GM18868 (cell line): ENCODE results near the gene ZNF639.
A peak's percentile ranks its signal among the peaks of the same experiment; 100 is the strongest.

Source experiments
- ATAC-seq: cut with Tn5 transposase; IDR thresholded peaks from one replicate; pipeline ENCODE4 v1.9.1; 2021; ENCODE audit warnings: mild to moderate bottlenecking, moderate library complexity; ENCODE audit not compliant: unreplicated experiment

The ZNF639 gene

GRCh38 chr3:179309225-179310078, 13.4 kb upstream of the ZNF639 start:
- peak; percentile 95 for ATAC-seq

GRCh38 chr3:179318876-179319275, 4.0 kb upstream of the ZNF639 start:
- no peak for ATAC-seq

GRCh38 chr3:179321668-179322285, 1.1 kb upstream of the ZNF639 start:
- no peak for ATAC-seq

GRCh38 chr3:179323197-179324110, 623 bp downstream of the ZNF639 start:
- peak; percentile 38 for ATAC-seq

GRCh38 chr3:179324270-179324754, 1.5 kb downstream of the ZNF639 start:
- no peak for ATAC-seq

GRCh38 chr3:179330438-179330837, 7.6 kb downstream of the ZNF639 start:
- no peak for ATAC-seq

- ATAC-seq, result no peak
These were observed 9.4 kb downstream of the ZNF639 start for GRCh38 chr3:179332240-179332639.

- no peak for ATAC-seq
These were observed 10.3 kb downstream of the ZNF639 start for GRCh38 chr3:179333084-179333483.

GRCh38 chr3:179336345-179336929, 13.6 kb downstream of the ZNF639 start:
- no peak for ATAC-seq

- peak; percentile 87 for ATAC-seq
These were observed 24.7 kb downstream of the ZNF639 start, which contains the start of gene MFN1 for GRCh38 chr3:179347345-179348194. Gene MFN1, plus strand, starts transcription at chr3:179347709. Its CDS starts 1,143 bp downstream, at chr3:179348852.

- peak; percentile 75 for ATAC-seq
These were observed 25.6 kb downstream of the ZNF639 start for GRCh38 chr3:179348325-179349013.

GRCh38 chr3:179355996-179356395, 33.2 kb downstream of the ZNF639 start:
- ATAC-seq, result no peak

GRCh38 chr3:179363332-179363731, 40.5 kb downstream of the ZNF639 start:
- no peak for ATAC-seq

GRCh38 chr3:179369621-179370020, 46.8 kb downstream of the ZNF639 start:
- ATAC-seq, result no peak

GRCh38 chr3:179373938-179374337, 51.1 kb downstream of the ZNF639 start:
- ATAC-seq, result no peak

- ATAC-seq, result no peak
These were observed 52.5 kb downstream of the ZNF639 start for GRCh38 chr3:179375091-179375999.

- ATAC-seq, result no peak
These were observed 53.6 kb downstream of the ZNF639 start for GRCh38 chr3:179376474-179376873.
